Neural progenitor cell (in vitro differentiated cells): ENCODE results near the gene DDAH1. TPM values are rescaled to one million over a fixed set of nuclear protein-coding genes. Genes with fewer than 3 reads are reported as not detected.

ENCODE experiments used
- DNase-seq: peaks from one replicate; pipeline ENCODE4 v3.0.0-alpha.2; 2016; ENCODE audit warnings: low spot score
- H2AFZ ChIP-seq: fragments of 200-600 bp; sonication (generic); replicated peaks from 2 replicates; pipeline ENCODE4 v1.6.1; 2016; ENCODE audit warnings: antibody characterized with exemption
- H3F3A ChIP-seq: fragments of 200-600 bp; sonication (generic); 2 replicates; pipeline ENCODE4 v1.6.1; 2016; ENCODE audit warnings: antibody characterized with exemption, low read depth
- H3K27ac ChIP-seq: fragments of 200-600 bp; sonication (generic); 2 replicates; pipeline ENCODE4 v1.5.1; 2016; ENCODE audit warnings: mild to moderate bottlenecking
- H3K27me3 ChIP-seq: fragments of 200-600 bp; sonication (generic); 2 replicates; pipeline ENCODE4 v1.6.1; 2016; ENCODE audit warnings: mild to moderate bottlenecking, moderate library complexity
- H3K36me3 ChIP-seq: fragments of 200-600 bp; sonication (generic); 2 replicates; pipeline ENCODE4 v1.5.1; 2016
- H3K4me1 ChIP-seq: fragments of 200-600 bp; sonication (generic); 2 replicates; pipeline ENCODE4 v1.6.1; 2016; ENCODE audit warnings: mixed run types
- H3K4me2 ChIP-seq: fragments of 200-600 bp; sonication (generic); 2 replicates; pipeline ENCODE4 v1.6.1; 2016
- H3K4me3 ChIP-seq: fragments of 200-600 bp; sonication (generic); 2 replicates; pipeline ENCODE4 v1.5.1; 2016
- H3K79me2 ChIP-seq: fragments of 200-600 bp; sonication (generic); 2 replicates; pipeline ENCODE4 v1.6.1; 2016; ENCODE audit warnings: low read depth
- H3K9ac ChIP-seq: fragments of 200-600 bp; sonication (generic); 2 replicates; pipeline ENCODE4 v1.6.1; 2016
- H3K9me3 ChIP-seq: fragments of 200-600 bp; sonication (generic); 2 replicates; pipeline ENCODE4 v1.5.1; 2016; ENCODE audit warnings: low read depth
- H4K20me1 ChIP-seq: fragments of 200-600 bp; sonication (generic); 2 replicates; pipeline ENCODE4 v1.6.1; 2016; ENCODE audit warnings: low read depth
- H3K27ac Mint-ChIP-seq: 3 replicates; pipeline ENCODE4 v1.8.0; 2021; ENCODE audit warnings: mixed read lengths
- H3K27me3 Mint-ChIP-seq: 2 replicates; pipeline ENCODE4 v1.8.0; 2022; ENCODE audit warnings: low read depth, mild to moderate bottlenecking, inconsistent platforms, moderate library complexity, mixed read lengths; ENCODE audit not compliant: insufficient read depth
- H3K36me3 Mint-ChIP-seq: 3 replicates; pipeline ENCODE4 v1.8.0; 2021; ENCODE audit warnings: mixed read lengths
- H3K4me1 Mint-ChIP-seq: 3 replicates; pipeline ENCODE4 v1.8.0; 2021; ENCODE audit warnings: mixed read lengths
- H3K4me3 Mint-ChIP-seq: 3 replicates; pipeline ENCODE4 v1.8.0; 2021; ENCODE audit warnings: mild to moderate bottlenecking, moderate library complexity, mixed read lengths
- H3K9me3 Mint-ChIP-seq: 3 replicates; pipeline ENCODE4 v1.8.0; 2020; ENCODE audit warnings: mixed read lengths
- CTCF ChIP-seq: fragments of 200-600 bp; sonication (generic); IDR thresholded peaks from 2 replicates; pipeline ENCODE4 v1.5.1; 2017; ENCODE audit warnings: antibody characterized with exemption, mild to moderate bottlenecking
- EZH2 ChIP-seq: fragments of 200-600 bp; sonication (generic); IDR thresholded peaks from 2 replicates; pipeline ENCODE4 v1.6.1; 2017; ENCODE audit warnings: antibody characterized with exemption, mild to moderate bottlenecking, moderate library complexity
- EZH2phosphoT487 ChIP-seq: fragments of 200-600 bp; sonication (generic); IDR thresholded peaks from 2 replicates; pipeline ENCODE4 v1.6.1; 2017; ENCODE audit warnings: antibody characterized with exemption
- total RNA-seq: library from RNA; depleted of rRNA; stranded (reverse); fragments of >200 nt; gene quantifications from 2 replicates; pipeline ENCODE4 v1.2.3, GENCODE V29; 2015; ENCODE audit warnings: low replicate concordance

Gene DDAH1
- total RNA-seq, 1 donor from 2014 or later, result 23.1 TPM

GRCh38 chr1:85289848-85290335, 175.1 kb downstream of the DDAH1 start:
- H3K27me3 Mint-ChIP-seq, result peaks cover 3% of the 10 kb centered on the region
- Histone ChIP-seq H3K4me3 (no peak overlapping the region), H4K20me1 (no peaks in the 10 kb centered on the region), H3K4me1 (no peaks in the 10 kb centered on the region), H3K27ac (no peak overlapping the region), H3K9me3 (no peaks in the 10 kb centered on the region), H3K27me3 (no peaks in the 10 kb centered on the region), H2AFZ (no peak overlapping the region), H3K9ac (no peak overlapping the region), H3K79me2 (no peaks in the 10 kb centered on the region), H3K36me3 (no peaks in the 10 kb centered on the region), H3K4me2 (no peak overlapping the region), H3F3A (no peaks in the 10 kb centered on the region)
- H3K27ac Mint-ChIP-seq, result no peak overlapping the region
- TF ChIP-seq EZH2, result no peak
- no peak for TF ChIP-seq EZH2phosphoT487
- TF ChIP-seq CTCF, result no peak
- no peak for DNase-seq
- no peak overlapping the region for H3K4me3 Mint-ChIP-seq
- no peaks in the 10 kb centered on the region for H3K9me3 Mint-ChIP-seq
- no peaks in the 10 kb centered on the region for H3K4me1 Mint-ChIP-seq
- no peaks in the 10 kb centered on the region for H3K36me3 Mint-ChIP-seq

- Mint-ChIP-seq H3K27ac (no peak overlapping the region), H3K4me1 (no peaks in the 10 kb centered on the region), H3K27me3 (peaks cover 3% of the 10 kb centered on the region), H3K4me3 (no peak overlapping the region), H3K36me3 (no peaks in the 10 kb centered on the region), H3K9me3 (no peaks in the 10 kb centered on the region)
- TF ChIP-seq CTCF (no peak), EZH2 (no peak), EZH2phosphoT487 (no peak)
- no peak overlapping the region for H2AFZ ChIP-seq
- no peaks in the 10 kb centered on the region for H3K9me3 ChIP-seq
- no peak overlapping the region for H3K9ac ChIP-seq
- no peak overlapping the region for H3K4me3 ChIP-seq
- no peak overlapping the region for H3K4me2 ChIP-seq
- H3K79me2 ChIP-seq, result no peaks in the 10 kb centered on the region
- no peak for DNase-seq
- no peaks in the 10 kb centered on the region for H4K20me1 ChIP-seq
- no peaks in the 10 kb centered on the region for H3F3A ChIP-seq
- no peak overlapping the region for H3K27ac ChIP-seq
- no peaks in the 10 kb centered on the region for H3K4me1 ChIP-seq
- H3K36me3 ChIP-seq, result no peaks in the 10 kb centered on the region
- no peaks in the 10 kb centered on the region for H3K27me3 ChIP-seq
Observed at GRCh38 chr1:85289207-85289847, 175.6 kb downstream of the DDAH1 start.

- H3K27ac ChIP-seq, result no peak overlapping the region
- H3F3A ChIP-seq, result no peaks in the 10 kb centered on the region
- Mint-ChIP-seq H3K36me3 (no peaks in the 10 kb centered on the region), H3K4me3 (no peak overlapping the region), H3K4me1 (no peaks in the 10 kb centered on the region), H3K27me3 (peaks cover 5% of the 10 kb centered on the region), H3K9me3 (no peaks in the 10 kb centered on the region), H3K27ac (no peak overlapping the region)
- no peak for DNase-seq
- no peaks in the 10 kb centered on the region for H3K9me3 ChIP-seq
- no peak overlapping the region for H3K4me3 ChIP-seq
- no peak overlapping the region for H2AFZ ChIP-seq
- H3K27me3 ChIP-seq, result no peaks in the 10 kb centered on the region
- H3K4me1 ChIP-seq, result no peaks in the 10 kb centered on the region
- H4K20me1 ChIP-seq, result no peaks in the 10 kb centered on the region
- TF ChIP-seq EZH2phosphoT487 (no peak), EZH2 (no peak), CTCF (no peak)
- no peaks in the 10 kb centered on the region for H3K79me2 ChIP-seq
- no peak overlapping the region for H3K4me2 ChIP-seq
- H3K36me3 ChIP-seq, result no peaks in the 10 kb centered on the region
- no peak overlapping the region for H3K9ac ChIP-seq
Observed at GRCh38 chr1:85284202-85284601, 180.8 kb downstream of the DDAH1 start.
